ENCODE measurements around the gene TGM2. TPM values are rescaled to one million over a fixed set of nuclear protein-coding genes. Genes with fewer than 3 reads are reported as not detected.

The TGM2 gene
- total RNA-seq (2014; rRNA removed; shearing (Covaris generic)) = 1.9 and 2.3 TPM in 2 replicates
- polyA plus RNA-seq (2014; cell fraction: nucleus; rRNA removed) = 8.9 and 16.4 TPM in 2 replicates

GRCh38 chr20:38165089-38165965, at the start of gene TGM2:
TSS of gene TGM2 (minus strand) at chr20:38165270. CDS start at chr20:38165198, 72 bp downstream.
- DNase-seq (ENCODE audit: extremely low read depth, low read depth) = peak; percentile 57

- DNase-seq (ENCODE audit: extremely low read depth, low read depth) = no peak
Observed at GRCh38 chr20:38214256-38215193, 49.5 kb upstream of the TGM2 start.

GRCh38 chr20:38213607-38213940, 48.5 kb upstream of the TGM2 start:
- DNase-seq (ENCODE audit: extremely low read depth, low read depth) = no peak

- no peak for DNase-seq (ENCODE audit: extremely low read depth, low read depth)
Observed at GRCh38 chr20:38212806-38213606, 47.9 kb upstream of the TGM2 start.

GRCh38 chr20:38211200-38212097, 46.4 kb upstream of the TGM2 start:
- no peak for DNase-seq (ENCODE audit: extremely low read depth, low read depth)

GRCh38 chr20:38210741-38211140, 45.7 kb upstream of the TGM2 start:
- DNase-seq (ENCODE audit: extremely low read depth, low read depth) = no peak

GRCh38 chr20:38209736-38210405, 44.8 kb upstream of the TGM2 start:
- DNase-seq (ENCODE audit: extremely low read depth, low read depth) = no peak

GRCh38 chr20:38209054-38209675, 44.1 kb upstream of the TGM2 start:
- no peak for DNase-seq (ENCODE audit: extremely low read depth, low read depth)

- DNase-seq (ENCODE audit: extremely low read depth, low read depth) = no peak
Observed at GRCh38 chr20:38208523-38208922, 43.5 kb upstream of the TGM2 start.

- no peak for DNase-seq (ENCODE audit: extremely low read depth, low read depth)
Observed at GRCh38 chr20:38208088-38208487, 43.0 kb upstream of the TGM2 start.

- DNase-seq (ENCODE audit: extremely low read depth, low read depth) = no peak
Observed at GRCh38 chr20:38207621-38208020, 42.6 kb upstream of the TGM2 start.

- DNase-seq (ENCODE audit: extremely low read depth, low read depth) = no peak
Observed at GRCh38 chr20:38205001-38205400, 39.9 kb upstream of the TGM2 start.

- DNase-seq (ENCODE audit: extremely low read depth, low read depth) = no peak
Observed at GRCh38 chr20:38203981-38204357, 38.9 kb upstream of the TGM2 start.

GRCh38 chr20:38203337-38203980, 38.4 kb upstream of the TGM2 start:
- DNase-seq (ENCODE audit: extremely low read depth, low read depth) = no peak

GRCh38 chr20:38202982-38203293, 37.9 kb upstream of the TGM2 start:
- no peak for DNase-seq (ENCODE audit: extremely low read depth, low read depth)

GRCh38 chr20:38202153-38202981, 37.3 kb upstream of the TGM2 start:
- no peak for DNase-seq (ENCODE audit: extremely low read depth, low read depth)

- DNase-seq (ENCODE audit: extremely low read depth, low read depth) = no peak
Observed at GRCh38 chr20:38201356-38201755, 36.3 kb upstream of the TGM2 start.
